Neural cell (in vitro differentiated cells): Measurements from ENCODE around the gene PTPRN2.

ENCODE experiments used
- CTCF ChIP-seq: fragments of 450-650 bp; IDR thresholded peaks from 2 replicates; pipeline ENCODE4 v1.5.1; 2014; ENCODE audit warnings: antibody characterized with exemption, mild to moderate bottlenecking, moderate library complexity; ENCODE audit not compliant: poor library complexity, severe bottlenecking
- EP300 ChIP-seq: fragments of 450-650 bp; conservative IDR thresholded peaks from 2 replicates; pipeline ENCODE4 v1.6.1; 2014; ENCODE audit warnings: antibody characterized with exemption, mild to moderate bottlenecking, moderate library complexity; ENCODE audit not compliant: poor library complexity, severe bottlenecking
- EZH2 ChIP-seq: fragments of 200-600, 300-800 bp; shearing (Covaris generic), sonication (generic); IDR thresholded peaks from 2 replicates; pipeline ENCODE4 v1.6.1; 2014; ENCODE audit warnings: antibody characterized with exemption, low read length, borderline replicate concordance, mild to moderate bottlenecking; ENCODE audit not compliant: insufficient read depth, poor library complexity, severe bottlenecking
- MXI1 ChIP-seq: fragments of 450-650 bp; conservative IDR thresholded peaks from 2 replicates; pipeline ENCODE4 v1.6.1; 2014; ENCODE audit warnings: antibody characterized with exemption, mild to moderate bottlenecking; ENCODE audit not compliant: poor library complexity, severe bottlenecking
- POLR2AphosphoS5 ChIP-seq: IDR thresholded peaks from 2 replicates; pipeline ENCODE4 v1.6.1; 2012
- RAD21 ChIP-seq: fragments of 450-650 bp; conservative IDR thresholded peaks from 2 replicates; pipeline ENCODE4 v1.6.1; 2014; ENCODE audit warnings: antibody characterized with exemption, mild to moderate bottlenecking, moderate library complexity
- REST ChIP-seq: IDR thresholded peaks from 2 replicates; pipeline ENCODE4 v1.6.1; 2012; ENCODE audit warnings: borderline replicate concordance
- SMC3 ChIP-seq: fragments of 450-650 bp; conservative IDR thresholded peaks from 2 replicates; pipeline ENCODE4 v1.6.1; 2014; ENCODE audit warnings: antibody characterized with exemption, mild to moderate bottlenecking, moderate library complexity; ENCODE audit not compliant: poor library complexity
- TAF1 ChIP-seq: IDR thresholded peaks from 2 replicates; pipeline ENCODE4 v1.6.1; 2012; ENCODE audit warnings: low read depth

- TF ChIP-seq EZH2 (no peak), CTCF (no peak), EP300 (no peak), REST (no peak), POLR2AphosphoS5 (no peak), TAF1 (no peak), RAD21 (no peak), SMC3 (no peak), MXI1 (no peak)
Observed at GRCh38 chr7:158548726-158549125, 38.9 kb downstream of the PTPRN2 start.
